A673 (cell line): ENCODE data around the gene ZBTB20. TPM values are rescaled to one million over a fixed set of nuclear protein-coding genes. Genes with fewer than 3 reads are reported as not detected.

Experiments used
- BruUV-seq: library from RNA; stranded (reverse); fragments of 400-500 nt; replicated peaks from 2 replicates; lab custom pipeline; 2021; lab: Mats Ljungman, UMichigan
- CTCF ChIA-PET: fragments of 300-600 bp; sonication (Branson Sonifier 250); formaldehyde crosslinking; loops from one replicate; lab custom pipeline; 2022; ENCODE audit warnings: antibody characterized with exemption; lab: Charles Lee
- POLR2A ChIA-PET: fragments of 300-600 bp; sonication (Branson Sonifier 250); formaldehyde crosslinking; loops from one replicate; lab custom pipeline; 2022; ENCODE audit warnings: antibody characterized with exemption; ENCODE audit not compliant: low non-redundant PET; lab: Charles Lee
- DNase-seq: peaks from one replicate; pipeline ENCODE4 v3.0.0-alpha.2; 2015; ENCODE audit warnings: low spot score
- H3K27ac ChIP-seq: fragments of 200-600 bp; sonication (generic); 2 replicates; pipeline ENCODE4 v1.5.1; 2016; ENCODE audit warnings: mixed run types, low read depth, mild to moderate bottlenecking, mixed read lengths, antibody characterized with exemption, low read length; ENCODE audit not compliant: poor library complexity, severe bottlenecking
- H3K27me3 ChIP-seq: fragments of 200-600 bp; sonication (generic); replicated peaks from 2 replicates; pipeline ENCODE4 v1.6.1; 2017; ENCODE audit warnings: mixed run types, low read depth, mild to moderate bottlenecking, mixed read lengths, antibody characterized with exemption, low read length; ENCODE audit not compliant: insufficient read depth, poor library complexity
- H3K36me3 ChIP-seq: fragments of 200-600 bp; sonication (generic); 2 replicates; pipeline ENCODE4 v1.6.1; 2016; ENCODE audit warnings: mixed run types, mild to moderate bottlenecking, mixed read lengths, antibody characterized with exemption, low read length; ENCODE audit not compliant: insufficient read depth, poor library complexity, severe bottlenecking
- H3K4me1 ChIP-seq: fragments of 200-600 bp; sonication (generic); 2 replicates; pipeline ENCODE4 v1.6.1; 2017; ENCODE audit warnings: mixed run types, mild to moderate bottlenecking, mixed read lengths, antibody characterized with exemption, low read length; ENCODE audit not compliant: insufficient read depth, poor library complexity, severe bottlenecking
- H3K4me3 ChIP-seq: fragments of 200-600 bp; sonication (generic); 2 replicates; pipeline ENCODE4 v1.5.1; 2016; ENCODE audit warnings: low read depth, mixed run types, mild to moderate bottlenecking, mixed read lengths, low read length; ENCODE audit not compliant: poor library complexity, severe bottlenecking
- H3K9me3 ChIP-seq: fragments of 200-600 bp; sonication (generic); 2 replicates; pipeline ENCODE4 v1.6.1; 2016; ENCODE audit warnings: mixed run types, low read depth, mild to moderate bottlenecking, mixed read lengths, antibody characterized with exemption, low read length; ENCODE audit not compliant: poor library complexity, severe bottlenecking
- EZH2 ChIP-seq: fragments of 200-600 bp; sonication (generic); IDR thresholded peaks from 2 replicates; pipeline ENCODE4 v1.6.1; 2017; ENCODE audit warnings: borderline replicate concordance, low read depth, mild to moderate bottlenecking, mixed read lengths, antibody characterized with exemption, low read length; ENCODE audit not compliant: poor library complexity, severe bottlenecking
- intact Hi-C: fragments of 100-400 bp; cut with micrococcal nuclease; formaldehyde crosslinking; loops from one replicate; pipeline ENCODE4 v1.10.0; 2022; ENCODE audit not compliant: unreplicated experiment
- total RNA-seq: library from RNA; stranded (reverse); gene quantifications from 2 replicates; pipeline ENCODE4 v1.2.3, GENCODE V29; 2021
- TF ChIP-seq, protein P1 (sequence below): fragments of 300-800, 200-600 bp; sonication (generic); conservative IDR thresholded peaks from 2 replicates; pipeline ENCODE4 v1.5.1; 2017; ENCODE audit warnings: low read depth, mild to moderate bottlenecking, antibody characterized with exemption, low read length, moderate library complexity, mixed read lengths

ZBTB20 gene
- total RNA-seq, 1 experiment from 2014 or later, result 13.5 TPM

DNA sequence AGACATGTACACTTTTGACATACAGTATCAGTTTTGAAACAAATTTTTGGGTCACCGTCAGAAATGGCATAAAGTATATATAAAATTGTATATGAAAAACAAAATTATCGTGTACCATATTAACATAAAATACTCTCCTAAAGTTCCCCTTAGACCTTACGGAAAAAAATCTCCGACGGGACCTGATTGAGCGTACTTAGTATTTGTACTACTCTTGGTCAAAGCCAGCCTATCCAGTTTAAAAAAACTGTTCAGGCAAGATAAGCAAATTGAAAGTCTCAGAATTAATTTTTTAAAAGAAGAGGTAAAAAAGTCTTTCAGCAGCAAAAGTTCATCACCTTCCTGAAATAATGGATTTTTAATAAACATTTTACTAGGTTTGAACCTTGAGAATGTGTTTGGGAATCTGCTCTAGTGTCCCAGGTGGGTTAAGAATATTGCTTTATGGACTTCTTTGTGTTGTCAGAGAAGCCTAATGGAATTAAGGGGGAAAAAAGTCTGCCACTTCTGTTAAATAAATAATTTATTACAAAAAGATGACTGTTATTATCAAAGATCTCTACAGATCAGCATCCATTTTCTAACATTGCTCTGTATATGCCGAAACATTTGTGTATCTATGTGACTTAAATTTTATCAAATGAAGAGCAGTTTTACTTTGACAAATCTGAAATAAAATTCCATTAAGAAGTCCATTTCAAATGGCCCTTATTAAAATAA, 48.6 kb downstream of the ZBTB20 start:
- CTCF ChIA-PET, result no interaction called here
- H3K36me3 ChIP-seq, result no peaks in the 10 kb centered on the region
- no peaks in the 10 kb centered on the region for H3K9me3 ChIP-seq
- POLR2A ChIA-PET, result no interaction called here
- no peak for DNase-seq
- H3K27ac ChIP-seq, result no peak overlapping the region
- peak overlapping the region; percentile 44 for H3K4me3 ChIP-seq
- H3K27me3 ChIP-seq, result no peaks in the 10 kb centered on the region
- intact Hi-C loops, result no loop called here
- no peak for TF ChIP-seq EZH2
- TF ChIP-seq, protein P1, sequence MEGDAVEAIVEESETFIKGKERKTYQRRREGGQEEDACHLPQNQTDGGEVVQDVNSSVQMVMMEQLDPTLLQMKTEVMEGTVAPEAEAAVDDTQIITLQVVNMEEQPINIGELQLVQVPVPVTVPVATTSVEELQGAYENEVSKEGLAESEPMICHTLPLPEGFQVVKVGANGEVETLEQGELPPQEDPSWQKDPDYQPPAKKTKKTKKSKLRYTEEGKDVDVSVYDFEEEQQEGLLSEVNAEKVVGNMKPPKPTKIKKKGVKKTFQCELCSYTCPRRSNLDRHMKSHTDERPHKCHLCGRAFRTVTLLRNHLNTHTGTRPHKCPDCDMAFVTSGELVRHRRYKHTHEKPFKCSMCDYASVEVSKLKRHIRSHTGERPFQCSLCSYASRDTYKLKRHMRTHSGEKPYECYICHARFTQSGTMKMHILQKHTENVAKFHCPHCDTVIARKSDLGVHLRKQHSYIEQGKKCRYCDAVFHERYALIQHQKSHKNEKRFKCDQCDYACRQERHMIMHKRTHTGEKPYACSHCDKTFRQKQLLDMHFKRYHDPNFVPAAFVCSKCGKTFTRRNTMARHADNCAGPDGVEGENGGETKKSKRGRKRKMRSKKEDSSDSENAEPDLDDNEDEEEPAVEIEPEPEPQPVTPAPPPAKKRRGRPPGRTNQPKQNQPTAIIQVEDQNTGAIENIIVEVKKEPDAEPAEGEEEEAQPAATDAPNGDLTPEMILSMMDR, result no peak
- peaks cover 16% of the 10 kb centered on the region for H3K4me1 ChIP-seq
- TSS peak; percentile 63 for BruUV-seq

GRCh38 chr3:115095236-115095635, 51.9 kb downstream of the ZBTB20 start:
- CTCF ChIA-PET, result no interaction called here
- POLR2A ChIA-PET, result no interaction called here
- DNase-seq, result no peak
- Histone ChIP-seq H3K9me3 (no peaks in the 10 kb centered on the region), H3K27ac (no peak overlapping the region), H3K4me3 (no peak overlapping the region), H3K27me3 (no peaks in the 10 kb centered on the region), H3K4me1 (peaks cover 7% of the 10 kb centered on the region), H3K36me3 (no peaks in the 10 kb centered on the region)
- BruUV-seq, result no TSS peak
- intact Hi-C loops, result no loop called here
- TF ChIP-seq EZH2, result no peak
- TF ChIP-seq, protein P1, result no peak

GRCh38 chr3:115092220-115092791, 54.8 kb downstream of the ZBTB20 start:
- ChIA-PET POLR2A (interaction anchor here (0.5 kb wide), 1 partner anchor 132 kb away, joined by 4 read pairs; no protein-coding TSS in a partner anchor), CTCF (no interaction called here)
- no peaks in the 10 kb centered on the region for H3K36me3 ChIP-seq
- intact Hi-C loops, result loop anchor here (1.0 to 5.0 kb wide), 4 partner anchors 76 to 722 kb away; no protein-coding TSS in a partner anchor
- no peak overlapping the region for H3K4me3 ChIP-seq
- H3K27ac ChIP-seq, result no peak overlapping the region
- H3K27me3 ChIP-seq, result no peaks in the 10 kb centered on the region
- no peaks in the 10 kb centered on the region for H3K9me3 ChIP-seq
- peak; percentile 76 for DNase-seq
- TF ChIP-seq, protein P1, result peak; percentile 77
- TF ChIP-seq EZH2, result no peak
- H3K4me1 ChIP-seq, result no peaks in the 10 kb centered on the region
- BruUV-seq, result no TSS peak
